ENCODE data around the gene IKZF5. TPM values are rescaled to one million over a fixed set of nuclear protein-coding genes. Genes with fewer than 3 reads are reported as not detected.

The IKZF5 gene
- total RNA-seq, 2 donors from 2014 or later, result 35.7 to 56.1 TPM

DNA sequence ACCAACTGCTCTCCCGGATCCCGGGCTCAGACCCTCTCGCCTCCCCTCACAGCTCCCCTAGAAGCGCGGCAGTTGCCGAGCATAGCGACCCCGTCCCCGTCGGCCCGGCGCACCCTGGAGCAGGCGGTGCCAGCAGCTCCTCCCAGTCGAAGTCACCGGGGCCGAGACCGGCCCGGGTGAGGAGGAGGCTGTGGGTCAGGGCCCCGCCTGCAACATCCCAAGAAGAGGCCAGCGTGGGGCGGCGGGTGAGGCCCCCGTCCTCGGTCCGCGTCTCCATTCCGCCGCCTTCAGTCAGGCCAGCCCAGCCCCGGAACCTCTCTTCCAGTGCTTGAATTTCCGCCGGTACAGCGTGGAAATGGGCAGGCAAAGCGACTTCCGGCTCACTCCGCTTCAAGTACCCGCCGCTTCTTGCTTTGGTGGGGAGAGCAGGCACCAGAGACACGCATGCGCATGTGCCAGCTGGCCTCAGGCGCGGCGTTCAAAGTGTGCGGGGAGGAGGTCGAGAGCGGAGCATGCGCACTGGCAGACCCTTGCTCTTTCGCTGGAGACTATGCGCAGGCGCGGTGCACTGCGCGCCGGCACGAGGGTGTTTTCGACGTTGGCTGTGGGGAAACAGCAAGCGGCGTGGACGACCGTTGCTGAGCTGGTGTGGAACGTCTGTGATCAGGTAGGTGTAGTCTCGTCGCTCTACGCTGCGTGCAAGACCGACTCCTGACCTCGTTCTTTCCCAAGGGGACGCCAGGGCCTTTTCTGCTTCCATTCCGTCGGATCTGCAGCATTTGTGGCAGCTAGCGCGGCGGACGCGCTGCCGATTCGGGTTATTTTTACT, 54.5 kb downstream of the IKZF5 start, which contains the start of gene C10orf88:
TSS of gene C10orf88 (minus strand) at position 326 of the 829 bp plus-strand sequence. CDS start at position 277, 49 bp downstream.
- DNase-seq (peak; percentile 95 to 97 (median 95)), ATAC-seq (peak; percentile 94)
- peak within 1 kb of the TSS; percentile 85 for H3K4me3 Mint-ChIP-seq
- no peaks in the 10 kb centered on the region for H3K9me3 ChIP-seq (ENCODE audit: control insufficient read depth, low read length, poor library complexity, severe bottlenecking)
- H3K27me3 Mint-ChIP-seq, result no peaks in the 10 kb centered on the region
- H3K27ac Mint-ChIP-seq, result peak within 1 kb of the TSS; percentile 12
- peaks cover 2% of the 10 kb centered on the region for H3K36me3 Mint-ChIP-seq (ENCODE audit: low read depth)
- H3K4me1 Mint-ChIP-seq, result peaks cover 19% of the 10 kb centered on the region

- Mint-ChIP-seq H3K27me3 (no peaks in the 10 kb centered on the region), H3K27ac (no peak overlapping the region), H3K4me3 (no peak overlapping the region), H3K36me3 (ENCODE audit: low read depth) (peaks cover 10% of the 10 kb centered on the region), H3K4me1 (peaks cover 26% of the 10 kb centered on the region)
- ATAC-seq, result no peak
- no peaks in the 10 kb centered on the region for H3K9me3 ChIP-seq (ENCODE audit: control insufficient read depth, low read length, poor library complexity, severe bottlenecking)
- DNase-seq, result no peak
Observed at GRCh38 chr10:122949296-122949695, 59.3 kb downstream of the IKZF5 start.

Other genes starting within 250 kb of the IKZF5 start
- gene CUZD1, start 162.9 kb downstream of the IKZF5 start, total RNA-seq, result under 1 TPM; 0.73 to 0.82 TPM
- 10 to 100 TPM in 1 of 2 donors, 1 to 10 TPM in 1; 9.0 to 10.7 TPM for gene FAM24B, start 129.2 kb downstream of the IKZF5 start, total RNA-seq
- not detected for gene FAM24A, start 98.2 kb downstream of the IKZF5 start, total RNA-seq
- 1 to 10 TPM; 5.7 to 6.8 TPM for gene C10orf88, start 54.6 kb downstream of the IKZF5 start, total RNA-seq
- 10 to 100 TPM; 10.3 to 10.5 TPM for gene PSTK, start 28.4 kb downstream of the IKZF5 start, total RNA-seq
- 10 to 100 TPM; 19.8 to 24.0 TPM for gene ACADSB, start 211 bp upstream of the IKZF5 start, total RNA-seq
- under 1 TPM in 1 of 2 donors, not detected in 1; 0.39 TPM for gene HMX3, start 127.2 kb upstream of the IKZF5 start, total RNA-seq
- not detected for gene HMX2, start 139.3 kb upstream of the IKZF5 start, total RNA-seq
- gene BUB3, start 145.6 kb upstream of the IKZF5 start, total RNA-seq, result 100 to 1,000 TPM; 105 to 111 TPM

All from T-helper 17 cell (primary cell).